Superior temporal gyrus (tissue), 1 donor: ENCODE measurements around the gene COL23A1.

Experiments used
- DNase-seq: peaks from one replicate; pipeline ENCODE4 v3.0.0-alpha.2; 2016; ENCODE audit errors: extremely low spot score

COL23A1 gene

GRCh38 chr5:178532666-178533065, 57.5 kb downstream of the COL23A1 start:
- no peak for DNase-seq

GRCh38 chr5:178532236-178532635, 58.0 kb downstream of the COL23A1 start:
- DNase-seq, result no peak

- DNase-seq, result no peak
These were observed 58.4 kb downstream of the COL23A1 start for GRCh38 chr5:178531786-178532185.

- no peak for DNase-seq
These were observed 59.7 kb downstream of the COL23A1 start for GRCh38 chr5:178530526-178530925.

- no peak for DNase-seq
These were observed 61.1 kb downstream of the COL23A1 start for GRCh38 chr5:178529080-178529479.

GRCh38 chr5:178527458-178528307, 62.5 kb downstream of the COL23A1 start:
- peak; percentile 57 for DNase-seq

- DNase-seq, result no peak
These were observed 63.3 kb downstream of the COL23A1 start for GRCh38 chr5:178526773-178527457.

GRCh38 chr5:178525906-178526732, 64.1 kb downstream of the COL23A1 start:
- no peak for DNase-seq

- no peak for DNase-seq
These were observed 65.9 kb downstream of the COL23A1 start for GRCh38 chr5:178524093-178524882.

GRCh38 chr5:178522361-178522760, 67.8 kb downstream of the COL23A1 start:
- DNase-seq, result no peak

GRCh38 chr5:178520851-178521250, 69.3 kb downstream of the COL23A1 start:
- DNase-seq, result no peak

- DNase-seq, result no peak
These were observed 70.4 kb downstream of the COL23A1 start for GRCh38 chr5:178519804-178520203.

GRCh38 chr5:178519155-178519554, 71.0 kb downstream of the COL23A1 start:
- no peak for DNase-seq

GRCh38 chr5:178516504-178517235, 73.5 kb downstream of the COL23A1 start:
- no peak for DNase-seq

GRCh38 chr5:178515776-178516503, 74.3 kb downstream of the COL23A1 start:
- no peak for DNase-seq

GRCh38 chr5:178514851-178515418, 75.3 kb downstream of the COL23A1 start:
- DNase-seq, result no peak

GRCh38 chr5:178511172-178511571, 79.0 kb downstream of the COL23A1 start:
- DNase-seq, result no peak

GRCh38 chr5:178509491-178510057, 80.6 kb downstream of the COL23A1 start:
- no peak for DNase-seq
